LNCaP clone FGC (cell line): ENCODE data around the gene AP1G1.

Experiments used
- DNase-seq: peaks from one replicate; pipeline ENCODE4 v3.0.0-alpha.2; 2011; ENCODE audit warnings: low read depth
- H3K4me3 ChIP-seq: 2 replicates; pipeline ENCODE4 v1.5.1; 2011; ENCODE audit warnings: mild to moderate bottlenecking, low read depth, low read length, control low read depth
- CTCF ChIP-seq: IDR thresholded peaks from 2 replicates; pipeline ENCODE4 v1.5.1; 2012; ENCODE audit warnings: mild to moderate bottlenecking; ENCODE audit not compliant: control insufficient read depth, insufficient read depth; ENCODE audit errors: extremely low read depth

AP1G1 gene

GRCh38 chr16:71722801-71723536 is 85.7 kb downstream of the AP1G1 start:
- H3K4me3 ChIP-seq = peak overlapping the region; percentile 74
- no peak for TF ChIP-seq CTCF
- DNase-seq = peak; percentile 49

GRCh38 chr16:71721066-71721740 is 87.4 kb downstream of the AP1G1 start:
- DNase-seq = no peak
- TF ChIP-seq CTCF = no peak
- no peak overlapping the region for H3K4me3 ChIP-seq

- DNase-seq = no peak
- no peak for TF ChIP-seq CTCF
- no peak overlapping the region for H3K4me3 ChIP-seq
Observed at GRCh38 chr16:71712501-71712900, 96.1 kb downstream of the AP1G1 start.

GRCh38 chr16:71711789-71712188 is 96.8 kb downstream of the AP1G1 start:
- no peak for DNase-seq
- H3K4me3 ChIP-seq = no peak overlapping the region

GRCh38 chr16:71709229-71709781 is 99.3 kb downstream of the AP1G1 start:
- TF ChIP-seq CTCF = no peak
- no peak for DNase-seq
- no peak overlapping the region for H3K4me3 ChIP-seq

More at GRCh38 chr16:71711789-71712188, 96.8 kb downstream of the AP1G1 start:
- TF ChIP-seq CTCF = no peak

GRCh38 chr16:71708696-71709095 is 99.9 kb downstream of the AP1G1 start:
- TF ChIP-seq CTCF = no peak
- no peak for DNase-seq
- H3K4me3 ChIP-seq = no peak overlapping the region

GRCh38 chr16:71707199-71707598 is 101.4 kb downstream of the AP1G1 start:
- H3K4me3 ChIP-seq = no peak overlapping the region
- DNase-seq = no peak
- no peak for TF ChIP-seq CTCF
